ENCODE results near the gene PXT1. TPM values are rescaled to one million over a fixed set of nuclear protein-coding genes. Genes with fewer than 3 reads are reported as not detected.
"Not testable (repeated sequence)": the region's sequence is repeated elsewhere in the genome, so short reads cannot be mapped to it uniquely, and the experiment has no call there.

Gene PXT1
- total RNA-seq, 1 donor from 2014 or later = not detected

DNA sequence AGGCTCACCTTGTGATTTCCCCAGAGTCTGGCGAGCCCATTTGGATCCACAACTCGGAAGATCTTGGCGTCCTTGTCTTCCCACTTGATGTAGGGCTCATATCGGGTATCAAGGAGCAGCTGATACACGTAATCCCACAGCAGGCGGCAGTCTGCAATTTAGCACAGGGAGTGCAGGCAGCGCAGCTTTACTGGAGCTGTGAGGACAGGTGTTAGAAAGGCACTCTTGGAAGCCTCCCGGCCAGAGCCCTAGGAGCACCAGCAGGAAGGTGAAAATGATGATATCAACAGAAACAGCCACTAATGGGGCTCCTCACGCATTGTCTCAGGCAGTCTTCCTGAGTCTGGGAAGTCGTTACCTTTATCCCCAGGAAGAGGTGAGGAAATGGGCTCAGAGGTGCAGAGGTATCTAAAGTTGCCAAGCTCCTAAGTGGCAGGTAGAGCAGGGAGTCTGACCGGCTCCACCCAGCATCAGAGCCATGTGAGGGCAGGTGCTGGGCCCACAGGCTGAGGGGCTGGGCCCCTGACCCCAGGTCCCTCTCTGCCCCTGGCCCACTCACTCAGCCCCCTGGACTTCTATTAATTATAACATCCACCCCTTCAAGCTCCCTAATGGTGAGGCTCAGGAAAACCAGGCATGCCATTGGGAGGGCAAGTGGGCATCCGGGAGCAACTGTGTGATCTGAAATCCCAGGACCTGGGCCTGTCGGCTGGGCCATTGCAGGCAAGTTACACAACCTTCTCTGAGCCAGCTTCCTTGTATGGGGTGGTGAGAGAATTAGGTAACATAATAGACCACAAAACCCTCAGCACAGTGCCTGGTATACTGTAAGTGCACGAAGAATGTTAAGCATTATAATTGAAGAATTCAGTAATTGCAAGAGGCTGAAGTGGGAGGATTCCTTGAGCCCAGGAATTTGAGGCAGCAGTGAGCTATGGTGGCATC, 73.5 kb downstream of the PXT1 start:
- DNase-seq (ENCODE audit: low spot score) = no peak

- no peak for DNase-seq (ENCODE audit: low spot score)
These were observed 74.2 kb downstream of the PXT1 start for GRCh38 chr6:36368421-36368820.

GRCh38 chr6:36367743-36368142, 74.9 kb downstream of the PXT1 start:
- no peak for DNase-seq (ENCODE audit: low spot score)

- DNase-seq (ENCODE audit: low spot score) = no peak
These were observed 77.8 kb downstream of the PXT1 start for GRCh38 chr6:36364669-36365479.

DNA sequence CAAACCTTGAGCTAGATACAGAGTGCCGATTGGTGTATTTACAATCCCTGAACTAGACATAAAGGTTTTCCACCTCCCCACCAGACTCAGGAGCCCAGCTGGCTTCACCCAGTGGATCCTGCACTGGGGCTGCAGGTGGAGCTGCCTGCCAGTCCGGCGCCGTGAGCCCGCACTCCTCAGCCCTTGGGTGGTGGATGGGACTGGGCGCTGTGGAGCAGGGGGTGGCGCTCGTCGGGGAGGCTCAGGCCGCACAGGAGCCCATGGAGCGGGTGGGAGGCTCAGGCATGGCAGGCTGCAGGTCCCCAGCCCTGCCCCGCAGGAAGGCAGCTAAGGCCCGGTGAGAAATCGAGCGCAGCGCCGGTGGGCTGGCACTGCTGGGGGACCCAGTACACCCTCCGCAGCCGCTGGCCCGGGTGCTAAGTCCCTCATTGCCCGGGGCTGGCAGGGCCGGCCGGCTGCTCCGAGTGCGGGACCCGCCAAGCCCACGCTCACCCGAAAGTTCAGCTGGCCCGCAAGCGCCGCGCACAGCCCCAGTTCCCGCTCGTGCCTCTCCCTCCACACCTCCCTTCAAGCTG, 78.5 kb downstream of the PXT1 start:
- DNase-seq (ENCODE audit: low spot score) = not testable (repeated sequence)

GRCh38 chr6:36363371-36363752, 79.3 kb downstream of the PXT1 start:
- not testable (repeated sequence) for DNase-seq (ENCODE audit: low spot score)

DNA sequence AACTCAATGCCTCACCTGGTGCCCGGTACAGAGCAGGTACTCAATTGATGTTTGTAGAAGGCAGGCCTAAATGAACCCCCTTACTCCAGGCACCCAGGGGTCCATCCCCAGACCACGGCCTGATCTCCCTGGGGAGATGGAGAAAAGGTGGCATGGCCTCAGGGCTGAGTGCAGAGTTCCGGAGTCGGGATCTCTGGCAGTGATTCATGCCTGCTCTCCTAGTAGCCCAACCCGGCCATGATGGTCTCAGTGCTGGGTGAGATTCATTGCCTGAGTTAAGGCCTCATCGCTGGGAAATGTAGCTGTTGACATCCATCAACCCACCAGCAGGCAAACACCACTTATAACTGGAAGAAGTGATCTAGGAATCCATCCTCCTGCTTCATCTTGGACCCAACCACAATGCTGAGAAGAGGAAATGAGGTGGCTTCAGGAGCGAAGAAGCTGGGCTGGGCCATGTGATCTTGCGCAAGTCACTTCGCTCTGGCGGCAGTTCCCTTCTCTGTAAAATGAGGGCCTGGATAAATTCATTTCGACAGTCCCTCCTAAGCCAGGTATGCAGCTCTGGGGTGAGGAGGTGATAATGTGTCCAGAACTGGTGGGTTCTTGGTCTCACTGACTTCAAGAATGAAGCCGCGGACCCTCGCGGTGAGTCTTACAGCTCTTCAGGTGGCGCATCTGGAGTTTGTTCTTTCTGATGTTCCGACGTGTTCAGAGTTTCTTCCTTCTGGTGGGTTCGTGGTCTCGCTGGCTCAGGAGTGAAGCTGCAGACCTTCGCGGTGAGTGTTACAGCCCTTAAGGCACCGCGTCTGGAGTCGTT, 79.9 kb downstream of the PXT1 start:
- DNase-seq (ENCODE audit: low spot score) = no peak

GRCh38 chr6:36361071-36361470, 81.6 kb downstream of the PXT1 start:
- DNase-seq (ENCODE audit: low spot score) = no peak

- peak; percentile 82 for DNase-seq (ENCODE audit: low spot score)
These were observed 82.2 kb downstream of the PXT1 start for GRCh38 chr6:36360241-36361054.

GRCh38 chr6:36358226-36358915, 84.3 kb downstream of the PXT1 start:
- no peak for DNase-seq (ENCODE audit: low spot score)

DNA sequence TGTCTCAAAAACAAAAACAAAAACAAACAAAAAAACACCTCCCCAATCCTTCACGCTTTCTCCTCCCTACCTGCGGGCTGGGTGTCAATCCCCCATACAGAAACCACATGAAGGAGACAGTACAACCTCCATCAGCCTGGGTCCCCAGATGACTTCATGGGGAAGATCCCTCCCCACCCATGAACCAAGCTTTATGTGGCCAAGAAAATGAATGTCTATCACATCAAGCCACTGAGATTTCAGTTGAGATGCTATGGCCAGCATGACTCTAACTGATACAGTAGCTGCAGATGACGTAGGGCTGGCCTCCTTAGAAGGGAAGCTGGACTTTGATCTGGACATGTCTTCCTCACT, 84.8 kb downstream of the PXT1 start:
- peak; percentile 41 for DNase-seq (ENCODE audit: low spot score)

- no peak for DNase-seq (ENCODE audit: low spot score)
These were observed 86.8 kb downstream of the PXT1 start for GRCh38 chr6:36355819-36356218.

DNA sequence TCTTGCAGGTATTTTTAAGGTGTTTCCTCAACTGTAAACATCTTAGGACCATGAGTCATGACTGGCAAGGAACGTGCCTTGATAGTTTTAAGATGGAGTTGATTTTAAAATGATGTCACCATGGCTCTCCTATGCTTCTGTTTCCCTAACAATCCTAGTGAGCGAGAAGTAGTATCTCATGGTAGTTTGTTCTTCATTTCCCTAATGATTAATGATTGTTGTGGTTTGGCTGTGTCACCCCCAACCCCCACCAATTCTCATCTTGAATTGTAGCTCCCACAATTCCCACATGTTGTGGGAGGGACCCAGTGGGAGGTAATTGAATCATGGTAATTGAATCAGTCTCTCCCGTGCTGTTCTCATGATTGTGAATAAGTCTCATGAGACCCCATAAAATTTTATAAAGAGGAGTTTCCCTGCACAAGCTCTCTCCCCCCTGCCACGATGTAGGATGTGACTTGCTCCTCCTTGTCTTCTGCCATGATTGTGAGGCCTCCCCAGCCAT, 89.2 kb downstream of the PXT1 start:
- DNase-seq (ENCODE audit: low spot score) = no peak

DNA sequence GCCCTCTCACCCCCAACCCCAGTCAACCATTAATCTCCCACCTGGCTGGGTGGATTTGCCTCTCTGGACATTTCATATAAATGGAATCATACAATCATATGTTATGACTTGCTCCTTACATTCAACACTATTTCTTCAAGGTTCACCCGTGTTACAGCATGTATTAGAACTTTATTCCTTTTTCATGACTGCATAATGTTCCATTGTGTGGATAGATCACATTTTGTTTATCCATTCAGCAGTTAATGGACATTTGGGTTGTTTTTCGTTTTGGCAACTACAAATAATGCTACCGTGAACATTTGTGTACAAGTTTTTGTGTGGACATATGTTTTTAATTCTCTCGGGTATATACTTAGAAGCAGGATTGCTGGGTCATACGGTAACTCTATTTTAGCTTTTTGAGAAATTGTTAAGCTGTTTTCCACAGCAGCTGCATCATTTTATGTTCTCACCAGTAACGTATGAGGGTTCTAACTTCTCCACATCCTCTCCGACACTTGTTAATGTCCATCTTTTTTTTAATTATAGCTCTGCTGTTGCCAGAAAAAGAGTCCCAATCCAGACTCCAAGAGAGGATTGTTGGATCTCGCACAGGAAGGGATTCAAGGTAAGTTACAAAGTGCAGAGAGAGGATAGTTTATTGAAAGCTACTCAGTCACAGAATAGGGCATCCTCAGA, 90.0 kb downstream of the PXT1 start:
- DNase-seq (ENCODE audit: low spot score) = no peak

DNA sequence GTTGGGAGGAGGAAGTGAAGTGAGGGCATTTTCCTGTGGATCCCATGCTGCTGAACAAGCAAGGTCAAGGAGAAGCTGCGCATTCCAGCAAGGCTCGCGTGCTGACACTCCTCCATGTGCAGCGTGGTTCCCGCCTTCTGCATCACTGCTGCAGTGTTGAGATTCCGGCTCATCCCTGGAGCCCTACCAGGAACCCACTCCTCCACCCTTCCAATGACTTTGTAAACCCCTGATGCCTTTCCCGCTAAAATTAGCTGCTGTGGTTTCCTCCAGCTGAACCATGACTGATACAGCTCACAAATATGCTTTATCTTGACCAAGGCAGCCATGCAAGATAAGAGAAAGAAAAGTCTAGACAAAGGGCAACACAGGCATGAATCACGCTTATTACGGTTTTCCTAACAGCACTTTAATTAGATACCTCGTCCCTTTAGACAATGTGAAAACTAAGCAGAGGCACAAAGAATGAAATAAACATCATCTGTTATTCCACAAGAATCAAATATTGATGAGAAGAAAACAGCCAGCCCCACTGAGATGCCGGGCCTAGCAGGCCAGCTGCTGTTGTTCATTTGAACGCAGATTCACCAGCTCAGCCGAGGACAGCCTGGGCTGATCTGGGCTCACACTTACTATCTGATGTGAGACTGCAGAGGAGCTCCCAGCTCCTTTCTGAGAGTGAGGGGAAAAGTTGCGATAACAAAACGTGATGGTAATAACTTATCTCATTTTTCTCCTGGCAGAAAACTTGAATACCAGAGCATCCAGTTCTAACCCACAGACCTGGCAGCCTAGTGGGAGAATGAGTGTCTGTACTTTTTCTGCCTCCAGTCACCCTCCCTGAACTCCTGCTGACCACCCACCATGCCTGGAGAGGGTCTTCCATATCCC, 91.7 kb downstream of the PXT1 start:
- peak; percentile 40 for DNase-seq (ENCODE audit: low spot score)

GRCh38 chr6:36350082-36350481, 92.6 kb downstream of the PXT1 start:
- no peak for DNase-seq (ENCODE audit: low spot score)

DNA sequence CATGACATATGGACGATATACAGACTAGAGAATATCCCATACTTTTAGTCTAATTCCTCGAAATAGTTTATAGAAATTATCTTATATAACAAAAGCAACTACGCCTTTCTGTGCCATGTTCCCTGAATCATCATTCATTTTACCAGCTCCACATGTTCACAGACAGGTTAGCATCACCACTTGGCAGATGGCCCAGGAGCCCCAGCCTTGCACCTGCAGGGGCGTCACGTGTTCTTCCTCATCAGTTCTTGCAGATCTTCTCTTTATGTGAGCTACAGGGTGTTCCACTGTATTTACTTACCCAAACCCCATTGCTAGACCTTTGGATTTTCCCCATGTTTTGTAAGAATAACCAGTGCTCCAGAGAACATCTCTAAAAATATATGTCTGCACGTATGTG, 93.4 kb downstream of the PXT1 start:
- DNase-seq (ENCODE audit: low spot score) = peak; percentile 83

GRCh38 chr6:36347621-36348020, 95.0 kb downstream of the PXT1 start:
- no peak for DNase-seq (ENCODE audit: low spot score)

Measured in mucosa of gallbladder (tissue), 1 donor.